NCI-H128 (cell line): Measurements from ENCODE around the gene TCP11L2.
"Not testable (repeated sequence)": the region's sequence is repeated elsewhere in the genome, so short reads cannot be mapped to it uniquely, and the experiment has no call there.

Experiments used
- DNase-seq: peaks from one replicate; lab custom pipeline; 2025; ENCODE audit not compliant: unreplicated experiment; lab: John Stamatoyannopoulos, UW

The TCP11L2 gene

GRCh38 chr12:106305376-106305775, 2.8 kb downstream of the TCP11L2 start:
- no peak for DNase-seq

- no peak for DNase-seq
These were observed 4.6 kb downstream of the TCP11L2 start for GRCh38 chr12:106307181-106307580.

GRCh38 chr12:106308121-106308520, 5.6 kb downstream of the TCP11L2 start:
- DNase-seq = no peak

- DNase-seq = no peak
These were observed 6.1 kb downstream of the TCP11L2 start for GRCh38 chr12:106308611-106309010.

- no peak for DNase-seq
These were observed 7.4 kb downstream of the TCP11L2 start for GRCh38 chr12:106309671-106310505.

GRCh38 chr12:106310687-106311086, 8.2 kb downstream of the TCP11L2 start:
- no peak for DNase-seq

- no peak for DNase-seq
These were observed 8.6 kb downstream of the TCP11L2 start for GRCh38 chr12:106311139-106311538.

- DNase-seq = not testable (repeated sequence)
These were observed 10.9 kb downstream of the TCP11L2 start for GRCh38 chr12:106313413-106313812.

GRCh38 chr12:106315523-106315922, 13.0 kb downstream of the TCP11L2 start:
- DNase-seq = no peak

GRCh38 chr12:106317406-106318082, 15.0 kb downstream of the TCP11L2 start:
- no peak for DNase-seq

- no peak for DNase-seq
These were observed 18.8 kb downstream of the TCP11L2 start for GRCh38 chr12:106321139-106321850.

- no peak for DNase-seq
These were observed 21.0 kb downstream of the TCP11L2 start for GRCh38 chr12:106323537-106323936.

- DNase-seq = no peak
These were observed 24.9 kb downstream of the TCP11L2 start for GRCh38 chr12:106327309-106327869.

GRCh38 chr12:106328735-106329134, 26.2 kb downstream of the TCP11L2 start:
- DNase-seq = no peak

GRCh38 chr12:106329231-106329982, 26.9 kb downstream of the TCP11L2 start:
- DNase-seq = no peak

GRCh38 chr12:106331599-106331998, 29.1 kb downstream of the TCP11L2 start:
- DNase-seq = no peak

GRCh38 chr12:106332536-106332935, 30.0 kb downstream of the TCP11L2 start:
- DNase-seq = no peak

GRCh38 chr12:106333010-106333409, 30.5 kb downstream of the TCP11L2 start:
- no peak for DNase-seq

GRCh38 chr12:106333756-106334155, 31.2 kb downstream of the TCP11L2 start:
- no peak for DNase-seq

- no peak for DNase-seq
These were observed 38.7 kb downstream of the TCP11L2 start for GRCh38 chr12:106341086-106341877.
